ENCODE data around the gene METAP2. TPM values are rescaled to one million over a fixed set of nuclear protein-coding genes. Genes with fewer than 3 reads are reported as not detected.

Gene METAP2
- total RNA-seq, 1 donor from 2014 or later = 51.4 TPM

DNA sequence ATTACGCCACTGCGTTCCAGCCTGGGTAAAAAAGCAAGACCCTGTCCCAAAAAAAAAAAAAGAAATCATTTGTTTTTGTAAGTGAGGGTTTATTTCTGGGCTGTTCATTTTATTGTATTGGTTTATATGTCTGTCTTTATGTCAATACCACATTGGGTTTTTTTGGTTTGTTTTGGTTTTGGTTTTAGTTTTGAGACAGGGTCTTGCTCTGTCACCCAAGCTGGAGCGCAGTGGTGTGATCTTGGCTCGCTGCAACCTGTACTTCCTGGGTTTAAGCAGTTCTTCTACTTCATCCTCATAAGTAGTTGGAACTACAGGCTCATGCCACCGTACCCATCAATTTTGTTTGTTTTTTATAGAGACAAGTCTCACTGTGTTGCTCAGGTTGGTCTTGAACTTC, 25.0 kb downstream of the METAP2 start:
- intact Hi-C loops (cut with DNase I) = no loop called here
- ATAC-seq (ENCODE audit: poor library complexity) (no peak), DNase-seq (no peak)

DNA sequence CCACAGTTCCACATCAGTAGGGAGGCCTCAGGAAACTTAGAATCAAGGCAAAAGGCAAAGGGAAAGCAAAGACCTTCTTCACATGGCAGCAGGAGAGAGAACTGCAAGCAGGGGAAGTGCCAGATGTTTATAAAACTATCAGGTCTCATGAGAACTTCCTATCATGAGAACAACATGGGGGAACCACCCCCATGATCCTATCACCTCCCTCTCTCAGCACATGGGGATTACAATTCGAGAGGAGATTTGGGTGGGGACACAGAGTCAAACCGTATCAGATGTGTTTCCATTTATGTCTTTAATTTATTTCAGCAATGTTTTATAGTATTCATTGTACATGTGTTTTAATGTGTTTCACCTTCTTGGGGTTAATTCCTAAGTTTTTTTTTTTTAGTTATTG, 25.8 kb downstream of the METAP2 start:
- intact Hi-C loops (cut with DNase I) = no loop called here
- ATAC-seq (ENCODE audit: poor library complexity) = no peak

DNA sequence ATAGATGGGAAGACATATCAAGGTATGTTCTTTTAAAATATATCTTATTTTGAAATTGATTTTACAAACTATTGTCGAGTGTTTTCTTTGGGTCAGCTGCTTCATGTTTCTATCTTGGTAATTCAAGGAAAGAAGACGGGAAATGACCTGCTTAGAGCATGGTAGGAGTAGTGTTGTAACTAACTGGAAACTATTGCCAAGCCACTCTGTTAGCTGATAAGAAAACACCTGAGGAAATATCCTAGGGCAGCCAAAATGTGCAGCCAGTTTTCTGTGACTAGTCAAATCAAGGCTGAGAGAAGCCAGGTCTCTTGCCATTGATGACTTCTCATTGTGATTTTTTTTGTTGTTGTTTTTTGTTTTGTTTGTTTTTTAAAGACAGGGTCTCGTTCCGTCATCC, 30.2 kb downstream of the METAP2 start:
- no peak for DNase-seq
- intact Hi-C loops (cut with DNase I) = no loop called here
- ATAC-seq (ENCODE audit: poor library complexity) = no peak

More for the DNA sequence above, 25.8 kb downstream of the METAP2 start:
- no peak for DNase-seq

DNA sequence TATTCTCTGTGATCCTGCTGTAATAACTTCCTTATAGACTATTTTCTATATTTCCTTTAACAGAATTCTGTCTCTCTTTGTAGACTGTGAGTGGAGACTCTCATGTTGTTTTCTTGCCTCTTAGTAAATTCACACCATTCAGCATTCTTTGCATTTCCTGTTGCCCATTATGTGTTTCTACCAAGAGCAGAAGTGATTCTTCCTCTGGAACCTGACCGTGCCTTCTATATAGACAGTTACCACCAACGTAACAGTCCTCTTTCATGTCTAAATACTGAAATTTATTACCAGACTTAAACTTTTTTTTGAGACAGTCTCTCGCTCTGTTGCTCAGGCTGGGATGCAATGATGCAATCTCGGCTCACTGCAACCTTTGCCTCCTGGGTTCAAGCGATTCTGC, 31.1 kb downstream of the METAP2 start:
- no peak for ATAC-seq (ENCODE audit: poor library complexity)
- intact Hi-C loops (cut with DNase I) = no loop called here

DNA sequence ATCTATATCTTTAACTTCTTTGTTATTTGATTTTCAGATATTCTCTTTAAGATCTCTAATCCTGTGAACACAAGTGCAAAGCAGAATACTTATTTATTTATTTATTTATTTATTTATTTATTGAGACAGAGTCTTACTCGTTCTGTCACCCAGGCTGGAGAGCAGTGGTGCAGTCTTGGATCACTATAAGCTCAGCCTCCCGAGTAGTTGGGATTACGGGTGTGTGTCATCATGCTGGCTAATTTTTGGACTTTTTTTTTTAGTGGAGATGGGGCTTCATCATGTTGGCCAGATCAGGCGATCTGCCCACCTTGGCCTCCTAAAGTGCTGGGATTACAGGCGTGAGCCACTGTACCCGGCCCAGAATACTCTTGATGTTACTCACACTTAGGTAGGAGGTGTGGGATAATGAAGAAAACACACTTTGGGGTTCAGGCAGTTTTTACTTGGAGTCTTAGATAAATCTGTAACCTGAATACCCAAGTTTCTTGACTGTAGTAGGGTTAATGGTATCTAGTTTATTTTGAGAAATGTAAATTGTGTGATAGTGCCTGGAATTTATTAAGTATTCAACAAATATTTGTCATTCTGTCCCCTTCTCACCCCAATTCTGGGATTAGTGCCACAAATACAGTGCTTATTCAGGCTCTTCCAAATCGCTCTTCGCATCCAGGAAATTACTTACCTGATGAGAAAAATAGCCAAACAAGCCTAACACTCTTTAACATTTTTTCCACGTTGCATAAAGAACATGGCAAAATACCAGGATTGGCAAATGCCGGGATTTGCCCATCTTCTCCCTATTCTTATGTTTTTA, 33.0 kb downstream of the METAP2 start:
- no peak for ATAC-seq (ENCODE audit: poor library complexity)
- intact Hi-C loops (cut with DNase I) = no loop called here
- no peak for DNase-seq

More for the DNA sequence above, 31.1 kb downstream of the METAP2 start:
- no peak for DNase-seq

DNA sequence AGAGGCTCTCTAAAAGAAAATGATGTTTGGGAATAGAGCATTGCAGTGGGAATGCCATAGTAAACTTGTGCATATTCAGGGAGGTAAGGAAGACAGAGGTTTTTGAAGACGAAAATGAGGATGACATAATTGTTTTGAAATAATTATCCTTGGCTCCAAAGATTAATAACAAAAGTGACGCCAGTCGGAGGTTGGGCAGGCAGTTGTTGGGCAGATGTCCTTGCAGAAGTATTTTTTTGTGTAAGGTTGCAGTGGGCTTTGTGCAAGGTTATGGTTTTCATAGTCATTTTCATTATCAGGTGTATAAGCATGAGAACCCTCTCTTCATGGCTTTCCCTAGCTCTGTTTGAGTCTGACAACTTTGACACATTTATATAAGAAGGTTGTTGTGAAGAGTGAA, 35.3 kb downstream of the METAP2 start:
- intact Hi-C loops (cut with DNase I) = no loop called here
- ATAC-seq (ENCODE audit: poor library complexity) = no peak

DNA sequence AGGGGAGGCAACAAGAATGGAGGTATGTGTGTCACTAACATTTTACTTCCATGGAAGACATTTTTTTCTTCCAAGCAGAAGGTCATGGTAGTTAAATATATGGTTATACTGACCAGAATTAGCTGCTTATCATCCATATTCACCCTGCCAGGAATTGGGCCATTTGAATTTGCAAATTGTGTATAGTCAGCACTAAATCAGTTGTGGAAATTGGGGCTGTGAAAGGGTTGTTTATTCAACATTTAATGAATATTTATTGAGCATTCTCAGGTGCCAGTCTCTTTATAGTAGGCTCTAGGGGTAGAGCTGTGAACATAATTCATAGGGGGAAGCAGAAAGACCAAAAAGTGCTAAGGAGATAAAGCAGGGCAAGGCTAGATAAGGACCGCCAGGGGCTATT, 38.0 kb downstream of the METAP2 start:
- no peak for ATAC-seq (ENCODE audit: poor library complexity)
- intact Hi-C loops (cut with DNase I) = no loop called here
- DNase-seq = no peak

More for the DNA sequence above, 35.3 kb downstream of the METAP2 start:
- DNase-seq = no peak

DNA sequence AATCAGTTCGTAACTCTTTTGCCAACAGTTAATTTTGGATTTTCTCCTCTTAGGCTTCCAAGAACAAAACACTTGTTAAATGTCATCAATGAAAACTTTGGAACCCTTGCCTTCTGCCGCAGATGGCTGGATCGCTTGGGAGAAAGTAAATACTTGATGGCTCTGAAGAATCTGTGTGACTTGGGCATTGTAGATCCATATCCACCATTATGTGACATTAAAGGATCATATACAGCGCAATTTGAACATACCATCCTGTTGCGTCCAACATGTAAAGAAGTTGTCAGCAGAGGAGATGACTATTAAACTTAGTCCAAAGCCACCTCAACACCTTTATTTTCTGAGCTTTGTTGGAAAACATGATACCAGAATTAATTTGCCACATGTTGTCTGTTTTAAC, 39.6 kb downstream of the METAP2 start:
- ATAC-seq (ENCODE audit: poor library complexity) = no peak
- intact Hi-C loops (cut with DNase I) = no loop called here
- DNase-seq = no peak

DNA sequence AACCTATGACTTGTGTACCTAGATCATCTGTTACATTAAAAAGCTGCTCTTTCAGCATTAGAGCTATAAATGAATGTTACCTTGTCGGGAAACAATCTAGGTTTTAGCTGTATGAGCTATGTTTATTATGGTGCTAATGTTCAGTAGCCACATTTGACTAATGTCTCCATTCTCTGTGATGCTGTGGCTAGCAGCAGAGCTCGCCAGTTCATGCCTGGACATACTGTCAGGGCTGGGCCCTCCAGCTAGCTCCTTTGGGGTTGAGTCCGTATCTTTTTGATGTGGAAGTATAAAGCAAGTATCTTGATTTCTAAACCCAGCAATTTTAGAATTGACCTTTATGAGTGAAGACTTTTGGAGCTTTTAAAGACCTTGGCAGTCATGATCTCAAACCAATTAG, 41.2 kb downstream of the METAP2 start:
- ATAC-seq (ENCODE audit: poor library complexity) (no peak), DNase-seq (no peak)
- intact Hi-C loops (cut with DNase I) = no loop called here

DNA sequence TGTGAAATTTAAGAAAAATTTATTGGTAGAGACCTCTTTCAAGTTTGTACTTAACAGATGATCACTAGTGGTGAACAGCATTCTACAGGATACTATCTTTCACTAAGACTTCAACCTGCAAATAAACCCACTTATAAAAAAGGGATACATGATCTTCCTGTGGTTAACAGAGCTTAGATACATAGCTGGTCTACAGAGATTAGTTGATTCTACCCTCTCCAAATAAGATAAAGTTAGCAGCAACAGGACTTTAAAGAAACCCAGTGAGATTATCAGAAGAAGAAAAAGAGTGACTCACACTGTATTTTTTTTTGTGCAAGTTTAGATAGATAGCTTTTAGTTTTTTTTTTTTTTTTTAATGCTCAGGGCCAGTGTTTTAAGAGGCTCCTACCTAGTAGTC, 42.8 kb downstream of the METAP2 start:
- no peak for ATAC-seq (ENCODE audit: poor library complexity)
- DNase-seq = no peak
- intact Hi-C loops (cut with DNase I) = no loop called here

DNA sequence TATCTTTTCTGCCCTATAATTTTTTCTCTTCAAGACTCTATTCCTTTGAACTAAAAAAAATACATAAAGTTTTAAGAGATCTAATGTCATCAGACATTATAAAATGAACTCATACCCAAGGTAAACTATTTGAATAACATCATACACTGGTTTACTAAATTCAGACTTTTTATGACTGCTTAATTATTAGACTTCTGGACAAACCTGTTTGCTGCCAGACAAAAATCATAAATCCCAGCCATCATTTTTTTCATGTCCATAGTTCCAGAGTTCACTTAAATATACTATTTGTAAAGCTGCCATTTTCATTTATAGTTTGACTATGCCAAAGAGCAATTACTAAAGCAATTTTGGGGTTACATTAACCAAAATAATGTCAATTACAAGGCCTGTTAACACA, 43.3 kb downstream of the METAP2 start:
- intact Hi-C loops (cut with DNase I) = no loop called here
- no peak for ATAC-seq (ENCODE audit: poor library complexity)
- DNase-seq = no peak

DNA sequence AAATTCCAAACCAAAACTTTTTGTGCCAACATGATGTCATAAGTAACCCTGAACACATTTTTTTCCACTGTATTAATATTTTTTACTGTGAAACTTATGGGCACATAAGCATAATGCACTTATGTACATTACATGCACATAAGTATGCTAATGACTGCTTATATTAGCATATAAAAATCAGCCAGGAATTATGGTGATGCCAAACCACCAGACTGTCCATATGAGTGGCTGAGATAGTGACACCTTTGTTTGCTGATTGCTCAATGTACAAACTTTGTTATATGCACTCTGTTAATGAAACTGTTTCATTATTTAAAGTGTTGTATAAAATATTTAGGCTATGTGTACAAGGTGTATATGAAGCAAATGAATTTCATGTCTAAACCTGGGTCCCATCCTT, 45.0 kb downstream of the METAP2 start:
- ATAC-seq (ENCODE audit: poor library complexity) (no peak), DNase-seq (no peak)
- intact Hi-C loops (cut with DNase I) = no loop called here

DNA sequence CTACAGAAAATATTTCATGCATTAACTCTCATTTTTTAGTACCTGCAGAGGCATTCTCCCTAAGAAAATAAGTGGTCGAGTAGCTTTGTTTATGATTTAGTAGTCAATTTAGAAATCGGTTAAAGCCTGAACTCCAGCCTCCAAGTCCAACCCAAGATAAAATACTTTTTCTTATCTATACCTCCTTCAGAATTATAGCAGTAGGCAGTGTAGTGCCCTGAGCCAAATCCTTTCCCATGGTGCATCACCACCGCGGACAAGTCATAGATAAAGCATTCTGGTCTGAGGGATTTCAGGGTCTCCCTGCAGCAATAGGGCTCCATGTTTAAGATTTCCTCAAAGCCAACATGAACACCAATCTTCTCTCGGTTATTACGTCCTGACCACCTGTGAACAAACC, 46.9 kb downstream of the METAP2 start:
- ATAC-seq (ENCODE audit: poor library complexity) = no peak
- DNase-seq = no peak
- intact Hi-C loops (cut with DNase I) = no loop called here

DNA sequence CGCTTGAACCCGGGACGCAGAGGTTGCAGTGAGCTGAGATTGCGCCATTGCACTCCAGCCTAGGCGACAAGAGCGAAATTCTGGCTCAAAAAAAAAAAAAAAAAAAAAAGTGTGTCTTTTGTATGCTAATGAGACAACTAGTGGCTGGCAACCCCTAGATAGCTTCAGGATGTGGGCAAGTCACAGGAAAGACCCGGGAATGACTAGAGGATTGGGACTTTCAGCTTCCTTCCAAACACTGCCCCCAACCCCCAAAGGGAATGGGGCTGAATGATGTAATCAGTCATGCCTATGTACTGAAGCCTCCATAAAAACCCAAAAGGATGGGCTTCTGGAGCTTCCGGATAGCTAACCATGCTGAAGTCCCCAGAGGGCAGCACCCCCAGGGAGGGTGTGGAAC, 48.7 kb downstream of the METAP2 start:
- DNase-seq (no peak), ATAC-seq (ENCODE audit: poor library complexity) (no peak)
- intact Hi-C loops (cut with DNase I) = no loop called here

DNA sequence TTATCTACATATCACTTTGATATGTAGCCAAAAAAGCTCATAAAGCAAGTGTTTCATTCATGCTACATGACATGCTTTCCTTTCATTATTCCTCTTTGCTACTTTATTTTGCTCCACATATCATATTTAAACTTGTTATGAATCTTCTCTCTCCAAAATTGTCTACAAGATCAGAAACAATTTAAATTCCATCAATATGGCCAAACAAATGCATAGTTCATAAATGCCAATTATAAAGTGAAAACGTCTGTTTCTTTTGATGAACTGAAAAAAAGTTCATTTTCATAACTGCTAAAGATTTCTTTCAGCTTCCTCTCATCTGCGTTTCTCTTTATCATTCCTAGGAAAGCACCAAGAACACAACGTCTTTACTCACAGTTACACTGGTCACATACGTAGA, 54.5 kb downstream of the METAP2 start:
- ATAC-seq (ENCODE audit: poor library complexity) (no peak), DNase-seq (no peak)
- intact Hi-C loops (cut with DNase I) = no loop called here

DNA sequence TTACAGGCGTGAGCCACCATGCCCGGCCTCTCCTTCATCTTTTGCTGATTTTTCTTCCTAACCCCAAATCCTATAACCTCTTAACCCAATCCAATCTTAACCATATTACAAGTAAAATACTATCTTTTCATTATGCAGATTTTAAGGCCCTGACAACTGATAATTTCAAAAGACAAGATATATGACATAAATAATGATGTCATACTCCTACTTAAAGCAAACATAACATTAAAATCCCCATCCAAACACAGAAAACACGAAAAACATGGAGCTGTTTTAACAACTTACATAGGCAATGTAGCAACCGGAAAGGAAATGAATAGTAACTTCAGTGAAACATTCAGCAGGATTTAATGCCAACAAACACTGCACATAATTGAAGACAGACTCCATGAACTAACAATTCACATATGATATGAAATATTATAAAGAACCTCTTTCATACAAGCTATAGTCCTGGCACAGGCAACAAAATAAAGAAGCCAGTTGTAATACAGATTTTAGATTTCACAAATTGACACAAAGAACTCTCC, 55.8 kb downstream of the METAP2 start:
- DNase-seq (no peak), ATAC-seq (ENCODE audit: poor library complexity) (no peak)
- intact Hi-C loops (cut with DNase I) = loop anchor here (5.0 to 10.0 kb wide), 2 partner anchors 172 to 415 kb away; no protein-coding TSS in a partner anchor

DNA sequence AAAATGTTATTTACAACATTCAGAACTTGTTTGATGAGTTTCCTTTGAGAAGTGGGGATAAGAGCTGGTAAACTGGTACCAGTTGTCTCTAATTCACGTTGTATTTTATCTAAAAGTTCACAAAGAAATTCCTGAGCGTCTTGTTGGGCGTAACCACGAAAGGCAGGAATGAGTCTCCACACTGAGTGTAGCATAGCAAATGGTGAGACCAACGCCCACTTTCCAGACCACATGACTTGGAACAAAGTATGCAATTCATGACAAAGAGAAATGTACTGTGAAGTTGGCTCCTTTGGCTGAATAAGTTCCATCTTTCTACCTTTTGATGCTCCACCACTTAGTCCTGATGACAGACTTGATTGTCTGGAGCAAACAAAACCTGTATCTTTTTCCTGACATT, 58.9 kb downstream of the METAP2 start:
- no peak for ATAC-seq (ENCODE audit: poor library complexity)
- intact Hi-C loops (cut with DNase I) = loop anchor here (5.0 to 10.0 kb wide), 2 partner anchors 176 to 418 kb away; no protein-coding TSS in a partner anchor
- no peak for DNase-seq

DNA sequence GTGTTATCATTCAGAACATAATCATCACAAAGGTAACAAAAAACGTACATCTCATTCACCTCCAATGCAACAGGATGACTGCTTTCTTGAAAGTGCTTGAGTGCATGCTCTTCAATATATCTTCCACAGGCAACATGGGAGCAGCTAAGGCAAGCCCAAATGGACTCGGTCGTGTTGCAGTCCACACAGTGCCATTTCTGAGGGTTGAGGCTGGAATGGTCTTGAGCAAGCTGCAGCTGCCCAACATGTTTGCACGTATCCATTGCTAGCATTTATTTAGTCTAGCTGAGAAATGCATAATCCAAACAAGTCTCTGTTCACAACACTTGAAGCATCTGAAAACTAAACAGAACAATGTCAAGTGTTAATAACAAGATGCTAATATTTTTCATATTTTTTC, 60.0 kb downstream of the METAP2 start:
- ATAC-seq (ENCODE audit: poor library complexity) (no peak), DNase-seq (no peak)
- intact Hi-C loops (cut with DNase I) = loop anchor here (5.0 to 10.0 kb wide), 2 partner anchors 177 to 419 kb away; no protein-coding TSS in a partner anchor

DNA sequence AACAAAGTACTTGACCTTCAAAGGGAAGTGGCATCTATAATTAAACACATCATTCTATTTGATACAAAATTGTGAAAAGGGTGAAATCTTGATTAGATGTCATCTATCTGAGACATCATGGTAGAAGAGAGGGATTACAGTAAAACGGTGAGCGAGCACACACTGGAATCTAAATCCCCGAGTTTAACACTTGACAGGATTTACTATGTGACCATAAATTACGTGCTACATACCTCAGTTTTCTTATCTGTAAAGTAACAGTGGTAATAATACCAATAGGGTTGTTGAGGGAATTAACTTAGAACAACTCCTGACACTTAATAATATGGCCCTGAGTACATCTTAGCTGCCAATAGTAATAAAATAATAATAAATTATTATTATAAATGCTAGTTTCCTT, 64.1 kb downstream of the METAP2 start:
- DNase-seq = no peak
- ATAC-seq (ENCODE audit: poor library complexity) = no peak
- intact Hi-C loops (cut with DNase I) = loop anchor here (10.0 kb wide), 1 partner anchor 423 kb away; no protein-coding TSS in a partner anchor

DNA sequence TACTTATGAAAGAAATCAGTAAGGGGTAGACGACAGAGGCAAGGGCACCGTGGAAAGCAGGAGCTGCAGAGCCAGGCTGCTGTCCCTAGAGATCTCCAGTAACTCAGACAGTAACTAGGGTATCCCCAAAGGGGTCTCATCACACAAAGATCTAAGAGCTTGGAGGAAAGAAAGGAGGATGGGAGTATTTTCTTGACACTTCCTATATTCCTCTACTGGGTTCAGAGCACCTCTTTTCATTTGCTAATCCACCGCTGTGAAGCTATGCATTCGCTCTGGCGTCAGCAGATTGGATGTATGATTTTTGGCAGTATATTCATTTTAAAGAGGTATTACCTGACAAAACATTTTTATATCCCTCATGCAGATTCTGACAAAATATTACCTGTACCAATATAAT, 64.7 kb downstream of the METAP2 start:
- intact Hi-C loops (cut with DNase I) = loop anchor here (10.0 kb wide), 1 partner anchor 424 kb away; no protein-coding TSS in a partner anchor
- ATAC-seq (ENCODE audit: poor library complexity) = no peak

More for the DNA sequence above, 64.7 kb downstream of the METAP2 start:
- no peak for DNase-seq
